ENCODE data around the gene SF3B2.

- TF ChIP-seq CTCF (IDR thresholded peaks at IDR 0.05) (no peak), EP300 (IDR thresholded peaks at IDR 0.05) (no peak)
Observed at GRCh38 chr11:66008468-66009101, 43.6 kb upstream of the SF3B2 start.

Data from tibial nerve (tissue), 4 donors.